Ramos (cell line): ENCODE data around the gene ACKR4.
"Not testable (repeated sequence)": the region's sequence is repeated elsewhere in the genome, so short reads cannot be mapped to it uniquely, and the experiment has no call there.

Experiments
- in situ Hi-C: fragments of 300-500 bp; cut with MboI; formaldehyde crosslinking; loops from one replicate; pipeline ENCODE4 v1.14.3; 2022; ENCODE audit warnings: low sequenced_read_pairs; ENCODE audit not compliant: unreplicated experiment

The ACKR4 gene

GRCh38 chr3:132596816-132597433 is at the start of gene ACKR4:
ACKR4 (plus strand) TSS chr3:132597270; CDS start chr3:132600398, 3,128 bp downstream.
- in situ Hi-C loops: no loop called here

DNA sequence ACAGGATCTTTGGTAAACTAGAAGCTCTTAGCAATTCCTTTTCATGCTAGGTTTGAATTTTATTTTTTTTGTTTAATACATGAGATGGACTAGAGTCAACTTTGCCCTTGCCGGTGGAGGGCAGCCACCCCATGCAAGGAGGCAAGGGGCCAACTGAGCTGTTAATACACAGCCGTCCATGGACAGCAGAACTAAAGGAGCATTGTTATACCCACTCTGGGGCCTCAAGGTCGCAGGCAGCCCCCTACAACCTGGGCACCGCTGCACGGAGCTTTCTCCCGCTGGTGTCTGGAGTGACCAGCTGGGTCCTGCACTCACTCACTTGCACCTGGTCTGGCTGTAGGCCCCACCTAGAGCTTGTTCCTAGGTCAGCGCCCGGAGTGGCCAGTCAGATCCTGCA is 47.9 kb upstream of the ACKR4 start:
- in situ Hi-C loops: loop anchor here (5.0 kb wide), 1 partner anchor 98 kb away; no protein-coding TSS in a partner anchor

GRCh38 chr3:132549890-132550578 is 47.0 kb upstream of the ACKR4 start:
- in situ Hi-C loops: loop anchor here (5.0 kb wide), 1 partner anchor 97 kb away; no protein-coding TSS in a partner anchor

DNA sequence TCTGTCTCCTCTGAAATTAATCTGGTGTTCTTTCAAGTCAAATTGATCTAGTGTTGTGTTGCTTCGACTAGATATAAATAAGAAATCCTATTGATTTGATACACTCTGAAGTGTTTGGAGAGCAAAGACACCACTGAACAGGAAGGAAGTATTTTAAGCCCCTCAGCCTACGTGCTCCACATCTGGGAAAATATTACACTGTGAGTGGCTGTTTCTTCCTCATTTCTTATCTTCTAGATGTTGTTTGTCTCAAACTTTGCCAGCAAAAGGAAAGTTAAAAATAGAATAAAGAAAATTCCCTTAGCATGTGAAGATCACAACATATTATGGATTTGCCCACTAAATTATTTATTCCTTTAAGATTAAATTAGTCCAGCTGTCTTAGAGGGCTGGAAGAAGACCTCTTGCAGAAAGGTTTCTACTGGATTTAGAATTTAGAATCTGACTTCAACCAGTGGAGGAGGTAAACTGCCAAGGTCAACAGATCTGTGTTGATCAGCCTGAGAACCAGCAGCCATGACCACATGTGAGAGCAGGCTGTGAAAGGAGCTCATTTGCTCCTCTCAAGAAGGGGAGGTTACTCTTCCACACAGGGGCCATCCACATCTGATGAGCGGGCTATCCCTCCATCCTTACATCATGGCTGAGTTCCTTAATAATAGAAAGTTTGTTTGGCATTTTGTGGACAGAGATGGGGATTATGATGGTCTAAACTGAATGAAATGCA is 46.3 kb upstream of the ACKR4 start:
- in situ Hi-C loops: no loop called here

- in situ Hi-C loops: no loop called here
Observed at GRCh38 chr3:132553826-132554225, 43.2 kb upstream of the ACKR4 start.

- in situ Hi-C loops: no loop called here
Observed at GRCh38 chr3:132554437-132554836, 42.6 kb upstream of the ACKR4 start.

DNA sequence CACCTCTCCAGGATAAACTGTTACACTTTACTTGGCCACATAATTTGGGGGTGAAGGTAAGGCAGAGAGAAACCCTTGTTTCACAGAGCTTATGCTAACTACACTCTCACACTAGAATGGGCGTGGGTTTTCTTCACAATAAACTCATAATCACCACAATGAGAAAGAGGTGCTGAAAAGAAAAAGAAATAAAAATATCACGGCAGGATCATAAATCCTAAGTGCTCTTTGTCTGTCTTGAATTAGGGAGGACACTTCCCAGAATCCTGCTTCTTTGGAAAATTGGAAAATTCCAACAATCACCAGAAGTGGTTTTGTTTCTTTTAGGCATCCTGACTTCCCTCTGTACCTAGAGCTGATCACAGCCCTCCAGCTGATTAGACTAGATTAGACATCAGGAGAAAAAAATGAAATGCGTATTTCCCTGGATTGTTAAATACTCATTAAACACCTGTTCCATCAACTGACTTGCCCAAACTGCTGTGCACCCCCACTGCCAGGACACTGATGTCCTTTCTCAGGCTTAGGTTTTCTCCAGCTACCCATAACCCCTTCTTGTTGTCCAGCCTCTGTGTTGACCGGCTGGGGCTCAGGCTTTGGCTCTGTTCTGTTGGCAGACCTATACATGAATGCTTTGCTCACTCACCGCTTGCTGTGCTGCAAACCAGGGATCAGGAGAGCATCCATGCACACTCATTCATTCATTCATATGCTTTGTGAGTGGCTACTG is 41.6 kb upstream of the ACKR4 start:
- in situ Hi-C loops: no loop called here

DNA sequence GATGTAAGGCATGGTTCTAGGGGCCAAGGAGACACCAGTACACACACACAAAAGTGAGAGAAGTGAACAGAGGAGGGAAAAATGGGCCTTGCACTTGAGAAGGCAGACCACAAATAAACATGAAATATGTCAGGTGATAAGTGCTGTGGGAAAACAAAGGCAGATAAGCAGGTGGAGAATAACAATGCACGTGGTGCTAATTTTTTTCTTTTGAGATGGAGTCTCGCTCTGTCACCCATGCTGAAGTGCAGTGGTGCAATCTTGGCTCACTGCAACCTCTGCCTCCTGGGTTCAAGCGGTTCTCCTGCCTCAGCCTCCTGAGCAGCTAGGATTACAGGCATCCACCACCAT is 41.1 kb upstream of the ACKR4 start:
- in situ Hi-C loops: not testable (repeated sequence)

GRCh38 chr3:132556508-132557159 is 40.4 kb upstream of the ACKR4 start:
- in situ Hi-C loops: no loop called here

DNA sequence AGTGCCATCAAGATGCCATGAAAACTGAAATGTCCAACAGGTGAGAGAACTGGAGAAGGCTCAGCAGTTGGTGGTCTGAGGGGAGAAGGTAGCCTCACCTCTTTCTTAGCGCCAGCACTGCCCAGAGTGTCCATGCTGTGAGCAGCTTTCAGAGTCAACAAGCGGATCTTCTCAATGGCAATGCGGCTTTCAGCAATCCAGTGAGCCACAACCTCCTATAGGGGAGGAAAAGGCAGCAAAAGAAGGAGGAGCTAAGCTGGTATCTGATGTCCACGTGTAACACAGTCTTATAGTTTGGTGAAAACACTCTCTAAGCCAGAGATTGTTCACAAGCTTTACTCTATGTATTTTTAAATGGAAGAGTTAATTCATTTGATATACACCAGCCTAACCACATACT is 36.1 kb upstream of the ACKR4 start:
- in situ Hi-C loops: no loop called here

- in situ Hi-C loops: no loop called here
Observed at GRCh38 chr3:132563420-132564069, 33.5 kb upstream of the ACKR4 start.

GRCh38 chr3:132564070-132564465 is 33.0 kb upstream of the ACKR4 start:
- in situ Hi-C loops: no loop called here

GRCh38 chr3:132568422-132568821 is 28.6 kb upstream of the ACKR4 start:
- in situ Hi-C loops: no loop called here

- in situ Hi-C loops: no loop called here
Observed at GRCh38 chr3:132569153-132569552, 27.9 kb upstream of the ACKR4 start.

DNA sequence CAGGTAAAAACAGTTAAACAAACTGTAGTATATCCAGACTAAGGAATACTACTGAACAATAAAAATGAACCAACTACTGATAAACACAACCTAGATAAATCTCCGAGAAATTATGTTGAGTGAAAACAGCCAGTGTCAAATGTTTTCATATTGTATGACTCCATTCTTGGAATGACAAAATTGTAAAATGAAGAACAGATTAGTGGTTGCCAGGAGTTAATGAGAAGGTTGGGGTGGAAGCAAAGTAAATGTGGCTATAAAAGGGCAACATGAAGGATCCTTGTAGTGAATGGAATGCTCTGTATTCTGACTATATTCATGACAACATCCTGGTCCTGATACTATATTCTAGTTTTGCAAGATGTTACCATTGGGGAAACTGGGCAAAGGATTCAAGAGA is 27.5 kb upstream of the ACKR4 start:
- in situ Hi-C loops: no loop called here

- in situ Hi-C loops: no loop called here
Observed at GRCh38 chr3:132570016-132570415, 27.1 kb upstream of the ACKR4 start.

DNA sequence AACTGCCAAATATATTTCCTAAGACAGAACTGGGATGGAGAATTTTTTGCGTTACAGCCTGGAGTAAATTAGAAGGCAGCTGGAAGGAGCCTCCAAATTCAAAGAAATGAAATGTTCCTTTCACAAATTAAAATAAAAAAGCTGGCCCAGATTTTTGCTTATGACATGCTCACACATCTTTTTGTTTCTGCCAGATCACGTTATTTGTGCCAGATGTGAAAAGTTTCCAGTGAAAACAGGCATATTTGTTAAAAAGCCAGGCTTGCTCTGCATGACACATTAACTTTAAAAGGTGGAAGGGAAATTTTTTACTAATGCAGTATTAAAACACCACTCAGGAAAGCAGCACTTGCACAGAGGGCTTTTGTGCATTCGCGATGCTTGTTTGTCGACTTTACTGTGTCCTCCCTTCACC is 23.3 kb upstream of the ACKR4 start:
- in situ Hi-C loops: no loop called here

- in situ Hi-C loops: no loop called here
Observed at GRCh38 chr3:132587401-132587800, 9.7 kb upstream of the ACKR4 start.

DNA sequence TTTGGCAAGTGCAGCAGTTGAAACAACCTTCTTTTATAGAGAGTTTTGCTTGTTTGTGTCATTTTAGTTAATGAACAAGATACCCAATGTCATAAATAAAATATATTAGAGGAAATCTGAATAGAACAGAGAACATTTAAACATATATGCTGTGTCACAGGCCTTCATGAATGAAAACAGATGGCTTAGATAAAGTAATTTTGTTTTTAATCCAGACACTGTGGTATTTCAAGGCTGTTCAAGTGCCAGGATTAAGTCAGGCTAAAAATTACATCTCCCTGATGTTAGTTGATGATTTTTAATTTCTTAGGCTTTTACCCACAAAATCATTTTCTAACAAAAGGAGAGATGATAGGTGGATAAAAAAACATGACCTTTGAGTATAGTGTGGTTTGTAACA is 4.9 kb upstream of the ACKR4 start:
- in situ Hi-C loops: no loop called here
